ENCODE data around the gene DPM1.

DNA sequence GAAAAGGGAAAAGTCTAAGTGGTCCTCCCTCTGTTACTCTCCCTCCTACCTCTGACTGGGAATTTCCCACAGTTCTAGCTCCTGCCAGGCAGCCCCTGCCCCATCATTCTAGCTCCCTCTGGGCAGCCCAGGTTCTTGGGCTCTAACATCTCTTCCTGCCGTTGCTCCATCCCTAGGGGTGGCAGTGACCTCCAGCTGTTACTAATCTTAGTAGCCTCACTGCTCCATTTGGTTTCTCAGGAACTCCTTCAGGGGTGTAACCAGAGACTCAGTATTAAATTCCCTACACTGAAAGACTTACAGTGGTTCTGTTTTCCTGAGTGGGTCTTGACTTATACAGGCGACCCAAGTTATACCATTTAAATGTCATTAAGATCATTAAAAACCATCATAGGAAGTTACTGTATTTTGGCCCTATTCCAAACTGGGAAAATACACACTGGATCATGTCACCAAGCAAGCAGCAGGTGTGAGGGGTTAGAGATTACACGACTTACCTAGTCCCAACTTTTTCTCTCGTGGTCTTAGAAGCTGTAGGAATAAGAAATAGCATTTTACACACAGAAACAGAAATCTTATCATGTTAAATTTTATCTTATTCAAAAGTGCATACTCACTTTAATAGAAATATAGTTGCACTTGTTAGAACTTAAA lies 10.1 kb downstream of the DPM1 start:
- TF ChIP-seq, protein P1, sequence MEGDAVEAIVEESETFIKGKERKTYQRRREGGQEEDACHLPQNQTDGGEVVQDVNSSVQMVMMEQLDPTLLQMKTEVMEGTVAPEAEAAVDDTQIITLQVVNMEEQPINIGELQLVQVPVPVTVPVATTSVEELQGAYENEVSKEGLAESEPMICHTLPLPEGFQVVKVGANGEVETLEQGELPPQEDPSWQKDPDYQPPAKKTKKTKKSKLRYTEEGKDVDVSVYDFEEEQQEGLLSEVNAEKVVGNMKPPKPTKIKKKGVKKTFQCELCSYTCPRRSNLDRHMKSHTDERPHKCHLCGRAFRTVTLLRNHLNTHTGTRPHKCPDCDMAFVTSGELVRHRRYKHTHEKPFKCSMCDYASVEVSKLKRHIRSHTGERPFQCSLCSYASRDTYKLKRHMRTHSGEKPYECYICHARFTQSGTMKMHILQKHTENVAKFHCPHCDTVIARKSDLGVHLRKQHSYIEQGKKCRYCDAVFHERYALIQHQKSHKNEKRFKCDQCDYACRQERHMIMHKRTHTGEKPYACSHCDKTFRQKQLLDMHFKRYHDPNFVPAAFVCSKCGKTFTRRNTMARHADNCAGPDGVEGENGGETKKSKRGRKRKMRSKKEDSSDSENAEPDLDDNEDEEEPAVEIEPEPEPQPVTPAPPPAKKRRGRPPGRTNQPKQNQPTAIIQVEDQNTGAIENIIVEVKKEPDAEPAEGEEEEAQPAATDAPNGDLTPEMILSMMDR (IDR thresholded peaks at IDR 0.05), result no peak
- TF ChIP-seq JUN (CRISPR knock-in tag; IDR thresholded peaks at IDR 0.05), result no peak
- no peak for TF ChIP-seq FOXP1 (CRISPR knock-in tag; IDR thresholded peaks at IDR 0.05; ENCODE audit: borderline replicate concordance)
- TF ChIP-seq, protein P2, sequence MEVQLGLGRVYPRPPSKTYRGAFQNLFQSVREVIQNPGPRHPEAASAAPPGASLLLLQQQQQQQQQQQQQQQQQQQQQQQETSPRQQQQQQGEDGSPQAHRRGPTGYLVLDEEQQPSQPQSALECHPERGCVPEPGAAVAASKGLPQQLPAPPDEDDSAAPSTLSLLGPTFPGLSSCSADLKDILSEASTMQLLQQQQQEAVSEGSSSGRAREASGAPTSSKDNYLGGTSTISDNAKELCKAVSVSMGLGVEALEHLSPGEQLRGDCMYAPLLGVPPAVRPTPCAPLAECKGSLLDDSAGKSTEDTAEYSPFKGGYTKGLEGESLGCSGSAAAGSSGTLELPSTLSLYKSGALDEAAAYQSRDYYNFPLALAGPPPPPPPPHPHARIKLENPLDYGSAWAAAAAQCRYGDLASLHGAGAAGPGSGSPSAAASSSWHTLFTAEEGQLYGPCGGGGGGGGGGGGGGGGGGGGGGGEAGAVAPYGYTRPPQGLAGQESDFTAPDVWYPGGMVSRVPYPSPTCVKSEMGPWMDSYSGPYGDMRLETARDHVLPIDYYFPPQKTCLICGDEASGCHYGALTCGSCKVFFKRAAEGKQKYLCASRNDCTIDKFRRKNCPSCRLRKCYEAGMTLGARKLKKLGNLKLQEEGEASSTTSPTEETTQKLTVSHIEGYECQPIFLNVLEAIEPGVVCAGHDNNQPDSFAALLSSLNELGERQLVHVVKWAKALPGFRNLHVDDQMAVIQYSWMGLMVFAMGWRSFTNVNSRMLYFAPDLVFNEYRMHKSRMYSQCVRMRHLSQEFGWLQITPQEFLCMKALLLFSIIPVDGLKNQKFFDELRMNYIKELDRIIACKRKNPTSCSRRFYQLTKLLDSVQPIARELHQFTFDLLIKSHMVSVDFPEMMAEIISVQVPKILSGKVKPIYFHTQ (CRISPR knock-in tag; IDR thresholded peaks at IDR 0.05), result no peak
- TF ChIP-seq, protein P3, sequence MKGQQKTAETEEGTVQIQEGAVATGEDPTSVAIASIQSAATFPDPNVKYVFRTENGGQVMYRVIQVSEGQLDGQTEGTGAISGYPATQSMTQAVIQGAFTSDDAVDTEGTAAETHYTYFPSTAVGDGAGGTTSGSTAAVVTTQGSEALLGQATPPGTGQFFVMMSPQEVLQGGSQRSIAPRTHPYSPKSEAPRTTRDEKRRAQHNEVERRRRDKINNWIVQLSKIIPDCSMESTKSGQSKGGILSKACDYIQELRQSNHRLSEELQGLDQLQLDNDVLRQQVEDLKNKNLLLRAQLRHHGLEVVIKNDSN (CRISPR knock-in tag; IDR thresholded peaks at IDR 0.05), result no peak
- TF ChIP-seq ATF1 (CRISPR knock-in tag; IDR thresholded peaks at IDR 0.05), result no peak
- no peak for TF ChIP-seq TCF7 (CRISPR knock-in tag; IDR thresholded peaks at IDR 0.05; ENCODE audit: low read depth)
- TF ChIP-seq, protein P4, sequence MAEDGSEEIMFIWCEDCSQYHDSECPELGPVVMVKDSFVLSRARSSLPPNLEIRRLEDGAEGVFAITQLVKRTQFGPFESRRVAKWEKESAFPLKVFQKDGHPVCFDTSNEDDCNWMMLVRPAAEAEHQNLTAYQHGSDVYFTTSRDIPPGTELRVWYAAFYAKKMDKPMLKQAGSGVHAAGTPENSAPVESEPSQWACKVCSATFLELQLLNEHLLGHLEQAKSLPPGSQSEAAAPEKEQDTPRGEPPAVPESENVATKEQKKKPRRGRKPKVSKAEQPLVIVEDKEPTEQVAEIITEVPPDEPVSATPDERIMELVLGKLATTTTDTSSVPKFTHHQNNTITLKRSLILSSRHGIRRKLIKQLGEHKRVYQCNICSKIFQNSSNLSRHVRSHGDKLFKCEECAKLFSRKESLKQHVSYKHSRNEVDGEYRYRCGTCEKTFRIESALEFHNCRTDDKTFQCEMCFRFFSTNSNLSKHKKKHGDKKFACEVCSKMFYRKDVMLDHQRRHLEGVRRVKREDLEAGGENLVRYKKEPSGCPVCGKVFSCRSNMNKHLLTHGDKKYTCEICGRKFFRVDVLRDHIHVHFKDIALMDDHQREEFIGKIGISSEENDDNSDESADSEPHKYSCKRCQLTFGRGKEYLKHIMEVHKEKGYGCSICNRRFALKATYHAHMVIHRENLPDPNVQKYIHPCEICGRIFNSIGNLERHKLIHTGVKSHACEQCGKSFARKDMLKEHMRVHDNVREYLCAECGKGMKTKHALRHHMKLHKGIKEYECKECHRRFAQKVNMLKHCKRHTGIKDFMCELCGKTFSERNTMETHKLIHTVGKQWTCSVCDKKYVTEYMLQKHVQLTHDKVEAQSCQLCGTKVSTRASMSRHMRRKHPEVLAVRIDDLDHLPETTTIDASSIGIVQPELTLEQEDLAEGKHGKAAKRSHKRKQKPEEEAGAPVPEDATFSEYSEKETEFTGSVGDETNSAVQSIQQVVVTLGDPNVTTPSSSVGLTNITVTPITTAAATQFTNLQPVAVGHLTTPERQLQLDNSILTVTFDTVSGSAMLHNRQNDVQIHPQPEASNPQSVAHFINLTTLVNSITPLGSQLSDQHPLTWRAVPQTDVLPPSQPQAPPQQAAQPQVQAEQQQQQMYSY (CRISPR knock-in tag; IDR thresholded peaks at IDR 0.05), result no peak
- no peak for TF ChIP-seq GABPB1 (CRISPR knock-in tag; IDR thresholded peaks at IDR 0.05)
- TF ChIP-seq ZNF121 (CRISPR knock-in tag; IDR thresholded peaks at IDR 0.05), result no peak
- TF ChIP-seq FOXK1 (CRISPR knock-in tag; IDR thresholded peaks at IDR 0.05), result no peak

Data from WTC11 (cell line).